Astrocyte (in vitro differentiated cells and primary cell): ENCODE results near the gene DDAH1.

Experiments used
- EZH2 ChIP-seq: IDR thresholded peaks from 2 replicates; pipeline ENCODE4 v1.6.1; 2012; ENCODE audit warnings: mild to moderate bottlenecking, low read length, inconsistent platforms; ENCODE audit not compliant: insufficient read depth
- TF ChIP-seq, protein P1 (sequence below): IDR thresholded peaks from 2 replicates; pipeline ENCODE4 v1.5.1; 2011; ENCODE audit warnings: low read depth, mild to moderate bottlenecking, inconsistent platforms, low read length, moderate library complexity; ENCODE audit not compliant: insufficient read depth

DNA sequence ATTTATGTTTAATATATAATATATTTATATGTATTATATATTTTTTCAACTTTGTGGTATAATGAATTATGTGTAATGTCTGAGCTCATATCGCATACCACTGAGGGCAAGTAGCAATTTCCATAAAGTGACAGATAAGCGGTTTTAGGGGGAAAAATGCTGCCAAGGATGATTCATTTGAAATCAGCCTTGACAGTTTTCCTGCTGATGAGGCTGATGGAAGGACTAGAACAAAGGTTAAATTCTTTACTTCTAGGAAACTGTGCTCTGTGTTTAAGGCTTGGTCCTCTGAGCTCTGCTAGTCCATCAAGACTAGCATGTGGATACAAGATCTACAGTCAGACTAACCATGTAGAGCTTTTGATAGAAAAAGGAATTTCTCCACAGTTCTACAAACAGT lies 19.3 kb upstream of the DDAH1 start:
- TF ChIP-seq, protein P1, sequence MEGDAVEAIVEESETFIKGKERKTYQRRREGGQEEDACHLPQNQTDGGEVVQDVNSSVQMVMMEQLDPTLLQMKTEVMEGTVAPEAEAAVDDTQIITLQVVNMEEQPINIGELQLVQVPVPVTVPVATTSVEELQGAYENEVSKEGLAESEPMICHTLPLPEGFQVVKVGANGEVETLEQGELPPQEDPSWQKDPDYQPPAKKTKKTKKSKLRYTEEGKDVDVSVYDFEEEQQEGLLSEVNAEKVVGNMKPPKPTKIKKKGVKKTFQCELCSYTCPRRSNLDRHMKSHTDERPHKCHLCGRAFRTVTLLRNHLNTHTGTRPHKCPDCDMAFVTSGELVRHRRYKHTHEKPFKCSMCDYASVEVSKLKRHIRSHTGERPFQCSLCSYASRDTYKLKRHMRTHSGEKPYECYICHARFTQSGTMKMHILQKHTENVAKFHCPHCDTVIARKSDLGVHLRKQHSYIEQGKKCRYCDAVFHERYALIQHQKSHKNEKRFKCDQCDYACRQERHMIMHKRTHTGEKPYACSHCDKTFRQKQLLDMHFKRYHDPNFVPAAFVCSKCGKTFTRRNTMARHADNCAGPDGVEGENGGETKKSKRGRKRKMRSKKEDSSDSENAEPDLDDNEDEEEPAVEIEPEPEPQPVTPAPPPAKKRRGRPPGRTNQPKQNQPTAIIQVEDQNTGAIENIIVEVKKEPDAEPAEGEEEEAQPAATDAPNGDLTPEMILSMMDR, result no peak
- TF ChIP-seq EZH2, result no peak
